ENCODE results near the gene IWS1.
A peak's percentile ranks its signal among the peaks of the same experiment; 100 is the strongest.
"Not testable (repeated sequence)": the region's sequence is repeated elsewhere in the genome, so short reads cannot be mapped to it uniquely, and the experiment has no call there.

Gene IWS1

DNA sequence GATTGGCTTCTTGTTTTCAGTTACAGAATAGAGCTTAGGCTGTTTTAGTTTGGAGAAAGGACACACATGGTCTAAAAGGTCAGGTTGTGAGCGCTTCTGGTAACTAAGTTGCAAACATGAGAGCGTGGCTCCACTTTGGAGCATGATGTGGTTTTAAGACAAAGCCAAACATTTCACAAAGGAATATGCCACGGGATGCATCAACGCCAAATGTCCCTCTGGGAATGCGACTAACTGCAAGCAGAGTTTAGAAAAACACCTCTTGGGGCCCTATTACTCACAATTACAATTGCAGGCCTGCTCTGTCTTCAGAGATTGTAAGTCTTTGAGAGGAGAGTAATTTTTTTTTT is 34.6 kb upstream of the IWS1 start:
- DNase-seq = peak in 1 of 56 donors; percentile 18

DNA sequence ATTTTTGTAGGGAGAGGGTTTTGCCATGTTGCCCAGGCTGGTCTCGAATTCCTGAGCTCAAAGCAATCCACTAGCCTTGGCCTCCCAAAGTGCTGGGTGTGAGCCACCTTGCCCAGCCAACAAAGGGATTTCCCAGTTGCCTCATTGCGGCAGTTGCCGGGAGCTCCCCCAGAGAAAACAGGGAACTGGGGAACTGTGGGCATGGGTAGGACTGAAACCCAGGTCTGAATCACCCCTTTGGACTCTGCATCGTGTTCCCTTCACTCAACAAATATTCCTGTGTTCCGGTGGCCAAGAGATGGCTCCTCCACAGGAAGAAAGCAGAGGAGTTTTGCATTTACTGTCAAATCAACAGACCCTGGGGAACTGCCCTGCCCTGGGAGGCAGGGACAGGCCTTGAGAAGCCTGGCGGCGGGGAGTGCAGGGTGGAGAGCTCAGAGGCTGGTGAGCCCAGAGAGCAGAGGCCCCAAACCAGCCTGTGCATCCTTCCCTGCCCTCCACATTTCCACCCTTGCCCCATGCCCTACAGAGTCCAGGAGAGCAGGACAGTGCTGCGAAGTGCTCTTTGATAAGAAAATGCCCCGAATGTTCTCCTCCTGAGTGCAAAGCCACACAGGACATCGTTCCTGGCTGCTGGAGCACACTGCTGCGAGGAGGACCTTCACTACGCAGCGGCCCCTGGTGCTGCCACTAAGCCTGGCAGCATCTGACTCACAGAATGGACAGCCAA is 34.1 kb upstream of the IWS1 start:
- peak in 17 of 56 donors; percentile 5 to 46 (median 30) for DNase-seq

DNA sequence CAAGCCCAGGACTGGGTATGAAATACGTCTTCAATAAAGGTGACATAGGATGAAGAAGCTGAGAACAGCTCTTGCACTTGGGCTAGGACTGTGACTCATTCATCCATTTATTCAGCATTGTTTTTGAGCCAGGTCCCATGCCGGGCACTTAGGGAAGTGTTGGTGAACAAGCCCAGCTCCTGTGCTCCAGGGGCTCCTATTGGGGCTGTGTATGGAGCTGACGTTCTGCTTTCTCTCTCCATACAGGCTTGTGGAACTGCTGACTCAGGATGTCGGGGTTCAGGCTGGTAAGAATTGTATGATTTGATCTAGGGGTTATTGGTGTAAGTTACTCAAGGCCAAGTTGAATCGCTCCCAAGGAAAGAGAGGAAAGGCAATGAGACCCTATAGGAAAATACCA is 33.2 kb upstream of the IWS1 start:
- DNase-seq = no peak

DNA sequence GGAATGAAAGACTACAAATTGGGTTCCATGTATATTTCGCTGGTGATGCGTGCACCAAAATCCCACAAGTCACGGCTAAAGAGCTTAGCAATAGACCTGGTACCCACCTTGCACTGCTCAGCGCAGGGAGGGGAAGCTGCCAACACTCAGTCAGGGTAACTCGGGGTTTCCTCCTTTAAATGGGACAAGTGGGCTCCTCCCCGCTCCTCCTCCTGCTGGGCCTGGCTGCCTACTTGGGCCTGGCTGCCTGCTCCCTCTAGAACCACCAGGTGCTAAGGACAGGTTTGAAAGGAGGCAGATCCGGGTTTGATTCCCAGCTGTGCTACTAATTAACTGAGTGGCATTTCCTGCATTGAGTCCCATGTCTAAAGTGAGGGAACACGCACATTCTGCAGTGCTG is 32.6 kb upstream of the IWS1 start:
- DNase-seq = no peak

DNA sequence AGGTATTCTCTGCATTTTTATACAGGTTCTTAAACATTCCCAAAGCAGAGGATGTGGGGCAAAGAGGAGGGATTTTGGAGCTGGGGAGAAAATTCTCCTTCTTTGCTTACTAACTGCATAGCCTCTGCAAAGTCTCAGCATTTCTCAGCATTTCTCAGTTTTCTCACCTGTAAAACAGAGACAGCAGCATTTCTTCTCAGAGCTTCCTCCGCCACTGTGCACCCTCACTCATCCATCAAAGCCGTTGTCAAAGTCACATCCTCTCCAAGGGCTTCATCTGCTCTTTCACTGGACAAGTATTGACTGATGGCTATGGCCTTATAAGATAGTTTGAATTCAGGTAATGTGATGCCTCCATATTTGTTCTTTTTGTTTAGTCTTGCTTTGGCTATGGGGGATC is 26.6 kb upstream of the IWS1 start:
- no peak for DNase-seq

DNA sequence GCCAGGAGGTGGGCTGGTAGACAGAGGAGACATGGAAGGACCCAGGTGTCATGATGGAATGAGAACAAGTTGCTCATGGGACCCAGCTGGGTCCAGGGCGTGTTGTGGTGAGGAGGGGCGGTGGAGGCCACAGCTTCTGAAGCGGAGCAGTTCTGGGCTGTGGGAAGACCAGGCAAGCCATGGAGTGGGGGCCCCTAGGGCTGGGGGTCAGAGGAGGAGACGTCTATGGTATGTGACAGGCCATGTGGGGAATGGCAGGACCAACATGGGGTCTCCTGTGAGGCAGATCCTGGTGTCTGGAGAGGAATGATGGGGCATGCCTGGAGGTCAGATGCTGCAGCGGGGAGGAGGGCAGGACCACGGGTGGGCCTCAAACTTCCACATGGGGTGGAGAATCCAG is 26.0 kb upstream of the IWS1 start:
- DNase-seq = no peak

DNA sequence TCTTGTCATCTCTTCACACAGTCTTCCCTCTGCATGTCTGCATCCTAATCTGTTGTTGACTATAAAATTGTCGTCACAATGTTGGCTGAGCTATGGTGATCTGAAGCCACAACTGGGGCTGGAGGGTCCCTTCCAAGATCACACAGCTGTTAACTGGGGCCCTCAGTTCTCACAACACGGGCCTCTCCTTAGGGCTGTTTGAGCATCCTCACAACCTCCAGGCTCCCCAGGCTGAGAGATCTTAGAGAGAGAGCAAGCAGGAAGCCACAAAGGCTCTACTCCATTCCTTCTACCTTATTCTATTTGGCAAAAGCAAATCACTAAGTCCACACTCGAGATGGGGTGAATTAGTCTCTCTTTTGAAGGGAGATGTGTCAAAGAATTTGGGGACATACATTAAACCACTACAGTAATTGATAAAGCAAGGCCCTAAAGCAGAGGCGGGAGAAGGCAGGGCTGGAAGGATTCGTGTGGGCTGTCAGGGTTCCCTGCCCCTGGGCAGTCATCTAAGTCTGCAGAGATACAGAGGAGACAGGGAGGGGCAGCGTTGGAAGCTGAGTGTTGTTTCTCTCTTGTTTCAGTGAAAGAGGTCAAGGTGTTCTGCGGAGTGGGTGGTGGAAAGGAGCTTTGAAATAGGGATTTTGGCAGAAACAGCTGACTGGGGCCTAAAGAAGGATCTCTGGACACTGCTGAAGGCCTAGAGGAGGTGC is 25.1 kb upstream of the IWS1 start:
- no peak for DNase-seq

DNA sequence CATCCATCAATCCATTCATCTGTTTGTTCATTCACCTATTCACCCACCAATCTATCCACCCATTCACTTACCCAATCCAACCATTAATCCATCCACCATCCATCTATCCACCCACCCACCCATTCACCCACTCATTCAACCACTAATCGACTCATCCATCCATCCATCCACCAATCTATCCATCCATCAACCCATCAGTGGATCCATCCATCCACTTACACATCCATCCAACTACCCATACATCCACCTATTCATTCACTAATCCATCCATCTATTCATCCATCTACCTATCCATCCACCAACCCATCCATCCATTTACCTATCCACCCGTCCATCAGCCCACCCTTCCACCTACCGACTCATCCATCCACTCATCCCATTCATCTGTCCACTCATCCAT is 20.5 kb upstream of the IWS1 start:
- DNase-seq = no peak

DNA sequence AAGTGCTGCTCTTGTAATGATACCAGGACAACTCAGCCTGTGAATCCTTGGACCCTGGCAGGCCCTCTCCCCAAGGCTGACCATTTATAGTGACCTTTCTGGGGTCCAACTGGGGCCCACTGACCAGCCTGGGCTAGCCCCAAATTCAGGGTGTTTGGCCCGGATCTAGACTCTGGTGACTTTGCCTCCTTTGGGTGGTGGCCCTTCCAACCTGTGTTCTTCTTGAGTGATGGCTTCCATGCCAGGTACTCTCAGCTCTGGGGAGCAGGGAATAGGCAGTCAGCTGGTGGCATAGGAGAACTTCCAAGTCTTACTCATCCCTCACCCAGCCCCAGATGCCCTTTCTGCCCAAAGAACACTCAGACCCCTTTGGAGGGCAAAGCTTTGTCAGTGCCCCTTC is 19.5 kb upstream of the IWS1 start:
- no peak for DNase-seq

DNA sequence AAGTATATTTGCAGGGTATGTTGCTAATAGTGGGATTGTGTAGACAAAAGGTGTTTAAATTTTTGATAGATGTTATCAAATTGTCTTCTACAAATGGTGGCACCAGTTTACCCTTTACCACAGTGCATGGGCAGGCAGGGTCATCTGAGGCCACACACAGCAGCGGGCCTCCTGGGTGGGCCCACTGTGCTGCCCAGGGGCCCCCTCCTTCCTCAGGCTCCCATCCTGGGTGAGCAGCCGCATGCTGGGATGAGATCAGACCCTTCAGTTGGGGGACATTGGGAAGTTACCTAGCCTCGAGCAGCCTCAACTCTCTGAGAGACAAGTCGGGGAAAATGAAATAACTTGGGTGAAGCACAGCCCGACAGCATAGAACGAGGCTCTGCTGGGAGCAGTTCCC is 18.9 kb upstream of the IWS1 start:
- DNase-seq = no peak

DNA sequence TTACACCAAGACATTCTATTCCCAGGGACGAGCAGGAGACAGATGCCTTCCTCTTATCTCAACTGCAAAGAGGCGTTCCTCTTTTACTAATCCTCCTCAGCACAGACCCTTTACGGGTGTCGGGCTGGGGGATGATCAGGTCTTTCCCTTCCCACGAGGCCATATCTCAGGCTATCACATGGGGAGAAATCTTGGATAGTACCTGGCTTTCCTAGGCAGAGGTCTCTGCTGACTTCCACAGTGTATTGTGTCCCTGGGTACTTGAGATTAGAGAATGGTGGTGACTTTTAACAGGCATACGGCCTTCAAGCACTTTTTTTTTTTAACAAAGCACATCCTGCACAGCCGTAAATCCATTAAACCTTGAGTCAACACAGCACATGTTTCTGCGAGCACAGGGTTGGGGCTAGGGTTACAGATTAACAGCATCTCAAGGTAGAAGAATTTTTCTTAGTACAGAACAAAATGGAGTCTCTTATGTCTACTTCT is 16.8 kb upstream of the IWS1 start:
- not testable (repeated sequence) for DNase-seq

DNA sequence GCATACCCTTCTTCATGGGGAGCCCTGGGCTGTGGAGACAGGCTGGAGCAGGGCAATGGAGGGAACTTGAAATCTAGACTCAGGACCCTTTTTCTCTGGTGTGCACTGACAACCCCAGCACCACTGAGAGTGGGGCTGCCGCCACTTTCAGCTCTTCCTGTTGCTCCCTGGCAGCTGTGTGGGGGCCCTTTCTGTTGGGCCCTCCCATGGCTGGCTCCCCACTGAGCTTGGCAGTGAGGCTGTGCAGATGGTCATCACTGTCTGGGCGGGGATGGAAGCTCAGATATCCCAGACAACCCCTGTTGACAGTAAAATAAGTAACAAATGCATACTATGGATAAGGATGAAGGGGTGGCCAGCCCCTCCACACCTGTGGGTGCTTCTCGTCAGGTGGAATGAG is 15.9 kb upstream of the IWS1 start:
- no peak for DNase-seq

DNA sequence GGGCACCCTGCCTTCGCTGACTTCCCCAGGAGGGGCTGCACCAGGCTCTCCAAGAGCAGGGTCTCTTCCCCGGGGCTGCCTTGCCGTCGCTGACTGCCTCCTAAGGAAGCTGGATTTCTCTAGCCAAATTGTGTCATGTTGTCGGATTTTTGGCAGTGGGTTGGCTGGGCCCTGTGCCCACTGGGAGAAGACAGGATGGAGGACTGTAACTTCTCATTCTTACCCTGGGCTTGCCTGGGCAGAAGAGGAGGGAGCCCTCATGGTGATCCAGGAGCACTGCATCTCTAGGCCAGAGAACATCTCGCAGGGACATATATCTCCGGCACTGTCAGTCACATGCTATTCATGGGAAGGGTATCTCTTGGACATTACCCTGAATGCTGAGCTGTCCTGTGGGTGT is 15.5 kb upstream of the IWS1 start:
- no peak for DNase-seq

DNA sequence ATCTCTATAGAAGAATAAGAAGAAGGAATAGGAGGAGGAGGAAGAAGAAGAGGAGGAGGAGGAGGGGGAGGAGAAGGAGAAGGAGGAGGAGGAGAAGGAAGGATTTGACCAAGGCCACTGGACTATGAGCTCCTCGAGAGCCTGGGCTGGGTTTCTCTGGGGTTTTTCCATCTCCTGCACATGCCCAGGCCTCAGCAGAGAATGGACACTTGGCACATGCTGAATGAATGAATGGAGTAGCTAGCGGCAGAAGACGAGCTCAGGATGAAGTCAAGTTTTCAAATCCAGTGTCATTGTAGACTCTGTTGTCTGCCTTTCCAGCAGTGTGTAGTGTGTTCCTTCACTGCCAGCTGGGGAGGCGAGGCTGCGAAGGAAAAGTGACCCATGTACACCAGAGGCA is 11.4 kb upstream of the IWS1 start:
- DNase-seq = no peak

DNA sequence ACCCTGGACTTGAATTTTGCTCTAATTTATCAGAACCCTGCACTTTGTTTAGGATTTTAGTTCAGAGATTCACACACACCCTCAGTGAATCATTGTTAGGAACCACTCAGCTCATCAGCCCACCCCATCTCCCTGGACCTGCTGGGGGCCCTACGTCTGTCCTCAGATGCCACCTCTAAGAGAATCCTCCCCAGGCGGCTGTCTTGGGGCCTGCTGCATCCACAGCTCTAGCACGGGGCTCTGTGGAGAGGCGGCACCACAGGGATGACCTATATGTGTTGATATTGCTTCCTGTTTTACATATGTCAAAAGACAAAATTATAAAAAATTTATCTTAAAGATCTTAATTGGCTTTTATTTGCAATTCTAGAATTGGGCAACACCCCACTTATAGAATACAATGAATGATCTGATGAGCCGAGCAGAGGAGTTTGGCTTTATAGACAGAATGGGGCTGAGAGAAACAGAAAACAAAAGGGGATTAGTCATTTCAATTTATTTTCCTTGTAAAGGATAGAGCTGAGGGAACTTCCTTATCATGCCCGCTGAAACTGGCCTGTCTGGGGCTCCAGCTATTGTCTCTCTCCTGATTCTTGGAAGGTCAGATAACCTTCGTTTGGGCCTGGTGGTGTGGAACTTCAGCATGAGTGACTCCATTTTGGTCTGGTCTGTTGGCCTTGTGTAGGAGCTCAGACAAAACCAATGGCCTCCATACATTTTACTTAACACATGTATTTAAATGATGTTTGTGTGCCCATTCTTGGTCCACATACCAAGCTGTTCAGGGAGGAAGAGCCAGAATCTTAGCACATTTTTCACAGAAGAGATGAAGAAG is 10.6 kb upstream of the IWS1 start:
- no peak for DNase-seq

DNA sequence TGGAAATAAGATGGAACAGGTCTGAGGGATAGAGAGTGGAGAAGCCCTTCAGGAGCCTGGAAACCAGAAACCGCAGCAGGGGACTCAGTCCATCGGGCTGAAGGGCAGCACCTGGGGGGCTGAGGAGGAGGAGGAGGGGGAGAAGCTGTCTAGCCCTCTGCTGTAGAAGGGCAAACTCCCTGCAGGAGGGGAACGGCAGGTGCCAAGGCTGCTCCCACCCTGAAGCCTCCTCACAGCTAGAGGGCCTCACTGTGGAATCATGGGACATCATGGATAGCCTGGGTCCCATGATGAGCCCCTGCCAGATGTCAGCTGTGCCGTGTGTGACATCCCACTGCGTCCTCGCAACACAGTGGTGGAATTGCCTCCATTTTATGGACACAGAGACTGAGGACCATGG is 9.6 kb upstream of the IWS1 start:
- DNase-seq = no peak

DNA sequence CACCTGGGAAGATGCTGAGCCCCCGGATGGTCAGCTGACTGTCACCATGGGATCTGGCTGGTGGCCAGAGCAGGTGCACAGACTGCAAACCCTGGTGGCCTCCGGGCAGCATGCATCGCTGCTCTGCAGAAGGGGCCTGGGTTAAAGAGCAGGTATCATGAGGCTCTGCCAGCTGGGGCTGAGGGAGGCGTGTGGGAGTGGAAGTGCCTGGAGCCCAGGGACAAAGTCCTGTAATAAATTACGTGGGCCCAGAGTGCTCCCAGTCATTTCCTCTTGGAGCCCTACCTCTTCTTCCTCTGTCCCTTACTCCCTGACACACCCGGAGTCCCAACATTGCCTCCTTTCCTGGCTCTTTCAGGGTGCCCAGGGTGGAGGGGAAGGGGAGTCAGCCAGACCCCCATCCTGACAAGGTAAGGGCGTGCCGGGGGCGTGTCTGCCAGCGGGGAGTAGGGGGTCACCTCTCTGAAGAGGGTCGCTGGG is 9.2 kb upstream of the IWS1 start, which contains the start of gene MYO7B:
TSS of gene MYO7B (plus strand) at position 262 of the 480 bp plus-strand sequence. CDS start 24,040 bp downstream, outside the sequence.
- DNase-seq = no peak

DNA sequence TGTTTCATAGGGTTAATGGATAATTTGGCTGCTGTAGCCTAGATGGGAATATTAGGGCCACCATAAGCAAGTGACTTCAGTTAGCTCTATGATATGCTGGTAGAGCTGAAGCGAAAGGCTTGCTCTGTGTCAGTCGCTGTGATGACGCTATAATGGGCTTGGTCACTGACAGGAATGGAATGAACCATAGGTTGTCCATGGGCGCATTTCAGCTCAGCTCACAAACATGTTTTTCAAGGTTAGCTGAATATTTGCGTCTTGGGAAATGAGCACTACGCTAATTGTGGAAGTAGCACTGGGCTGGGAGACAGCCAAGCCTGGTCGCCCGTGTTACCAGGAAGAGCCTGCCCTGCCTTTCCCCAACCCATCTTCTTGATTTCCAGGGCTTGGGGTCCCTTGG is 6.0 kb upstream of the IWS1 start:
- DNase-seq = no peak

DNA sequence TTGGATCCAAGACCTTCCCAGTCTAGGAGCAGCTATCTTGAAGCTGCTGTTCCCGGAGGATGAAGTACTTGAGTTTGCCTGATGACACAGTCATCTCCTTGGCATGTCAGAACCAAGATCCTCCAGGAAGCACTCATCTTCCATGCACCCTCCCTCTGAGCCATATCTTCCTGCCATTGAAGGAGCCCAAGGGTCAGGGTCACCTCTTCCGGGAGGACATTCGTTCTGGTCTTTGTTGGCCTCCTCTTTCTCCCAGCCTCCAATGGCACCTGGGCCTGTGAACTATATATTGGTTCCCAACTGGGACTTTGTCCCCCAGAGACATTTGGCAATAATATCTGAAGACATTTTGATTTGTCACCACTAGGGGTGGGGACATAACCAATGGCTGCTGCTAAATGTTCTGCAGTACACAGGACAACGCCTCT is 4.9 kb upstream of the IWS1 start:
- no peak for DNase-seq

DNA sequence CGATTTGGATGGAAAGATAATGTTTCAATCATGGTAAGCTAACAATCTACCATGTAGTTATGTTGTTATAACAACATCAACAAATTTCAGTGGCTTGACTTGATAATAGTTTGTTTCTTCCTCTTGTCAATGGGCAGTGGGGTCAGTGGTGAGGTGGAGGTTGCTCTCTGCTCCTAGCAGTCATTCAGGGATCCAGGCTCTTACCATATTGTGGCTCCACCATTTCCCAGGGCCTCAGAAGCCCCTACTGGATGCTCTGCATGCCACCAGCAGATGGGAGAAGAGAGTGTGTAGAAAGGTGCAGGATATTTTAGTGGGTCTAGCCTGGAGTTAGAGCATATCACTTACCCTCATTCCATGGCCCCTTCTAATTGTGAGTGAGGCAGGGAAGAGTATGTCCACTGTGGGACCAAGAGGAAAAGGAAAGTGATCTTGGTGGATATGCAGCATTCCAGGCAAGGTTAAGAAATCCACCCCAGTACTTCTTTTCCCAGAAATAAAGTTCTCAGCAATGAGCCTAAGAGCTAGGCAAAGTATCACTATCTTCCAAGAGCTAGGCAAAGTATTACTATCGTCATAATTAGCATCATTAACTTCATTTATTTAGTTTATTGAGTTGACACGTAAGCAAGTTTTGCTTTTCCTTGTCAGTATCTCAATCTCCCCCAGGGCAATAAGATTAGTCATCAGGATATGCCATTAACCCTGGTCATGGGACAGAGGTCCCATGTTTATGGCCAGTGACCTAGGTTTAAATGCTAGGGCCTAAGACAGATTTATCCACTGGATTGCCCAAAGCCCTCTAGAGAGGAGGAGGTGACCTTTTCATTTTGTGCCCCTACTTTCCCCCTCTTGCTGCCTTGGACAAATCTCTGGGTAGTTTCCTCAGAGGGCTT is 4.2 kb upstream of the IWS1 start:
- DNase-seq = no peak

DNA sequence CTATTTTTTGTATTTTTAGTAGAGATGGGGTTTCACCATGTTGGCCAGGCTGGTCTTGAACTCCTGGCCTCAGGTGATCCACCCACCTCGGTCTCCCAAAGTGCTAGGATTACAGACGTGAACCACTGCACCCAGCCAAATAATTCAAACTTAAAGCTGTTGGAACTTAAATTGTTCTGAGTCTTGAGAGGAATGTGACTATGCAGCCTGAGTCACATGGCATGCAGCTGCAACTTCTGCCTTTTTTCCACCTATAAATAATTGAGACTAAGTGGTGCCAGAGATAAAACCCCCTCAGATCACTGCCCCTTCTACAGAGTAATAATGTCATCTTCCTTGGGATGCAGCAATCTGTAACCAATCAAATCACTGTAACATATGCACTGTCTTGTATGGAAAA is 3.1 kb upstream of the IWS1 start:
- DNase-seq = not testable (repeated sequence)

Data from amygdala (tissue), 56 donors.